ENCODE results near the gene INTU.
"Not testable (repeated sequence)": the region's sequence is repeated elsewhere in the genome, so short reads cannot be mapped to it uniquely, and the experiment has no call there.

INTU gene

DNA sequence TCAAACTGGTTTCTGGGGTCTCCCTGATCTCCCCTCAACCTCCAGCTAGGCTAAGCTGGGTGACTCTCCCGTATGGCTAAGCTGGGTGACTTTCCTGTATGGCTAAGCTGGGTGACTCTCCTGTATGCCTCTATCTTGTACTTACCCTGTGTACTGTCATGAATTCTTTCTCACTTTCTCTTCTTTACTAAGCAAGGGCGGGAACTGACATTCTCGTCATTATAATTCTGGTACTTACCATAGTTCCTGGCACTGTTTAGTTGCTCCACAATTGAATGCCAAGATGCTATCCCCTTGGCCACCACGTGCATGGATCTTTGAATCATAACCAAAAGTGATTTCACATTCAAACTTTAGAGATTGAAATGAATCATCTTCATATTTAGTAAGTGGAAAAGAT is 8.8 kb downstream of the INTU start:
- Histone ChIP-seq H3K4me1 (ENCODE audit: control extremely low read depth in 1 of 4, control insufficient read depth in 4 of 4, insufficient read depth in 4 of 4, low read length in 3 of 4) (no peaks in the 10 kb centered on the region), H3K27me3 (replicated peaks in 2 of 5; ENCODE audit: control insufficient read depth in 4 of 5, insufficient read depth in 5 of 5, low read length in 4 of 5) (no peaks in the 10 kb centered on the region), H3K4me3 (ENCODE audit: control insufficient read depth in 1 of 7, extremely low read depth in 1 of 7, insufficient read depth in 4 of 7, low read depth in 2 of 7, low read length in 6 of 7) (no peak overlapping the region), H3K36me3 (ENCODE audit: control insufficient read depth in 4 of 4, insufficient read depth in 4 of 4, low read length in 3 of 4) (peaks cover 2 to 12% (median 8%) of the 10 kb centered on the region in 4 experiments), H3K9me3 (ENCODE audit: control extremely low read depth in 1 of 5, control insufficient read depth in 4 of 5, insufficient read depth in 2 of 5, low read depth in 1 of 5, low read length in 4 of 5) (no peaks in the 10 kb centered on the region), H3K27ac (ENCODE audit: insufficient read depth in 1 of 2, low read depth in 1 of 2, low read length in 2 of 2, poor library complexity in 1 of 2, severe bottlenecking in 2 of 2) (no peak overlapping the region)
- 100% methylated on average over 2 of the region's 4 CpGs for WGBS (ENCODE audit: insufficient coverage)
- CTCF ChIA-PET = no interaction called here
- DNase-seq = no peak
- POLR2A ChIA-PET = no interaction called here

DNA sequence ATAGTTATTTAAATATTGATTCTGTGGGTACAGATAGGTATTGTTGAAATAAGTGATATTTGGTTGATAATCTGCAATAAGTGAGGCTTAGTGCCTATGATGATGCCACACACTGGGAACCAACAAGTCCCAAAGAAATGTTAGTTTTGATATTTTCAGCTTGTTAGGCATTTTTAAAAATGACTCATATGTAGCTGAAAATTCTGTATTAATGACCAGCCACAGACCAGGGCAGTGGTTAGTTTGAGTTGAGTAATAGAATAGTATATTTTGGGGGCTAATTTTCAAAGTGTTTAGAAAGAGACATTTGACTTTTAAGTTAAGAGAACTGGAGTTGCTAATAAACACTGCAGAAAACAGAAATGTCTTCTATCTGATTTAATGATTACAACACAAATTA is 9.4 kb downstream of the INTU start:
- Histone ChIP-seq H3K27ac (ENCODE audit: insufficient read depth in 1 of 2, low read depth in 1 of 2, low read length in 2 of 2, poor library complexity in 1 of 2, severe bottlenecking in 2 of 2) (no peak overlapping the region), H3K4me3 (ENCODE audit: control insufficient read depth in 1 of 7, extremely low read depth in 1 of 7, insufficient read depth in 4 of 7, low read depth in 2 of 7, low read length in 6 of 7) (no peak overlapping the region), H3K27me3 (replicated peaks in 2 of 5; ENCODE audit: control insufficient read depth in 4 of 5, insufficient read depth in 5 of 5, low read length in 4 of 5) (no peaks in the 10 kb centered on the region), H3K4me1 (ENCODE audit: control extremely low read depth in 1 of 4, control insufficient read depth in 4 of 4, insufficient read depth in 4 of 4, low read length in 3 of 4) (no peaks in the 10 kb centered on the region), H3K9me3 (ENCODE audit: control extremely low read depth in 1 of 5, control insufficient read depth in 4 of 5, insufficient read depth in 2 of 5, low read depth in 1 of 5, low read length in 4 of 5) (no peaks in the 10 kb centered on the region), H3K36me3 (ENCODE audit: control insufficient read depth in 4 of 4, insufficient read depth in 4 of 4, low read length in 3 of 4) (peaks cover 2 to 14% (median 8%) of the 10 kb centered on the region in 4 experiments)
- POLR2A ChIA-PET = no interaction called here
- no peak for DNase-seq
- CTCF ChIA-PET = no interaction called here

DNA sequence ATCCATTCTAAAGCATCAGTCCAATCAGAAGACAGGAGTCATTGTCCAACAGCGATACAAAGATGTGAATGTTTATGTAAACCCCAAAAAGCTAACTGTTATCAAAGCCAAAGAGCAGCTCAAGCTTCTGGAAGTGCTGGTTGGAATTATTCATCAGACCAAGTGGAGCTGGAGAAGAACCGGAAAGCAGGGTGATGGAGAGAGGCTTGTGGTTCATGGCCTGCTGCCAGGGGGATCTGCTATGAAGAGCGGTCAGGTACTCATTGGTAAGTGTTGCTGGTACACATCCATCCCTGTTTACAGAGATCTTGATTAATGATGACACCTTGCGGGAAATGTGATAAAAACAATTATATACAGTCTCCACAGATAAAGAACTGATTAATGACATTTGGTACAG is 11.0 kb downstream of the INTU start:
- ChIA-PET CTCF (no interaction called here), POLR2A (no interaction called here)
- no peak overlapping the region for H3K27ac ChIP-seq (ENCODE audit: insufficient read depth in 1 of 2, low read depth in 1 of 2, low read length in 2 of 2, poor library complexity in 1 of 2, severe bottlenecking in 2 of 2)
- DNase-seq = no peak
- no peaks in the 10 kb centered on the region for H3K9me3 ChIP-seq (ENCODE audit: control extremely low read depth in 1 of 5, control insufficient read depth in 4 of 5, insufficient read depth in 2 of 5, low read depth in 1 of 5, low read length in 4 of 5)
- H3K27me3 ChIP-seq (replicated peaks in 2 of 5; ENCODE audit: control insufficient read depth in 4 of 5, insufficient read depth in 5 of 5, low read length in 4 of 5) = no peaks in the 10 kb centered on the region
- 100% methylated on average over 3 of the region's 4 CpGs for WGBS (ENCODE audit: insufficient coverage)
- H3K4me1 ChIP-seq (ENCODE audit: control extremely low read depth in 1 of 4, control insufficient read depth in 4 of 4, insufficient read depth in 4 of 4, low read length in 3 of 4) = no peaks in the 10 kb centered on the region
- no peak overlapping the region for H3K4me3 ChIP-seq (ENCODE audit: control insufficient read depth in 1 of 7, extremely low read depth in 1 of 7, insufficient read depth in 4 of 7, low read depth in 2 of 7, low read length in 6 of 7)
- peaks cover 2 to 17% (median 8%) of the 10 kb centered on the region in 4 experiments for H3K36me3 ChIP-seq (ENCODE audit: control insufficient read depth in 4 of 4, insufficient read depth in 4 of 4, low read length in 3 of 4)

DNA sequence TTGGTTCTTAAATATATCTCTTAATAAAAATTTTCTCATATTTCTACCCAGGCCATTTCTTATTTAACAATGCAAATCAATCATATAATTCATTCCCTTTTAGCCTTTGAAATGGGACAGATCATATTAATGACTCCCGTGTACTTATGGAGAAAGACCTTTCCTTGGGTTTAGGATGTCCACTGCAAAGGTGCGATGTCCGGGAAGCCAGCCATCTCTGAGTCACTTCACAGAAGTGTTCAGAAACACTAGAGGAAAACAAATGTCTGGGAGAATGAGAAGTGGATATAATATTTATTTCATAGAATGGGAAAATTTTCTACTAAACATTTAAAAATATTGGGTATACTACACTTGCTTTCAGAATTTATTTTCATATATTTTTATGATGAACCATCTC is 15.3 kb downstream of the INTU start:
- ChIA-PET CTCF (no interaction called here), POLR2A (no interaction called here)
- no peak overlapping the region for H3K4me3 ChIP-seq (ENCODE audit: control insufficient read depth in 1 of 7, extremely low read depth in 1 of 7, insufficient read depth in 4 of 7, low read depth in 2 of 7, low read length in 6 of 7)
- H3K36me3 ChIP-seq (ENCODE audit: control insufficient read depth in 4 of 4, insufficient read depth in 4 of 4, low read length in 3 of 4) = peaks cover 2 to 17% (median 8%) of the 10 kb centered on the region in 4 experiments
- no peak for DNase-seq
- 100% methylated on average over 2 of the region's 3 CpGs for WGBS (ENCODE audit: insufficient coverage)
- H3K9me3 ChIP-seq (ENCODE audit: control extremely low read depth in 1 of 5, control insufficient read depth in 4 of 5, insufficient read depth in 2 of 5, low read depth in 1 of 5, low read length in 4 of 5) = no peaks in the 10 kb centered on the region
- H3K27me3 ChIP-seq (replicated peaks in 2 of 5; ENCODE audit: control insufficient read depth in 4 of 5, insufficient read depth in 5 of 5, low read length in 4 of 5) = no peaks in the 10 kb centered on the region
- H3K27ac ChIP-seq (ENCODE audit: insufficient read depth in 1 of 2, low read depth in 1 of 2, low read length in 2 of 2, poor library complexity in 1 of 2, severe bottlenecking in 2 of 2) = no peak overlapping the region
- no peaks in the 10 kb centered on the region for H3K4me1 ChIP-seq (ENCODE audit: control extremely low read depth in 1 of 4, control insufficient read depth in 4 of 4, insufficient read depth in 4 of 4, low read length in 3 of 4)

DNA sequence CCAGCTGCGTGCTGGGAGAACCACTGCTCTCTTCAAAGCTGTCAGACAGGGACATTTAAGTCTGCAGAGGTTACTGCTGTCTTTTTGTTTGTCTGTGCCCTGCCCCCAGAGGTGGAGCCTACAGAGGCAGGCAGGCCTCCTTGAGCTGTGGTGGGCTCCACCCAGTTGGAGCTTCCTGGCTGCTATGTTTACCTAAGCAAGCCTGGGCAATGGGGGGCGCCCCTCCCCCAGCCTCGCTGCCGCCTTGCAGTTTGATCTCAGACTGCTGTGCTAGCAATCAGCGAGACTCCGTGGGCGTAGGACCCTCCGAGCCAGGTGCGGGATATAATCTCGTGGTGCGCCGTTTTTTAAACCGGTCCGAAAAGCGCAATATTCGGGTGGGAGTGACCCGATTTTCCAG is 22.8 kb downstream of the INTU start:
- DNase-seq; H3K9me3 ChIP-seq (ENCODE audit: control extremely low read depth in 1 of 5, control insufficient read depth in 4 of 5, insufficient read depth in 2 of 5, low read depth in 1 of 5, low read length in 4 of 5); H3K4me1 ChIP-seq (ENCODE audit: control extremely low read depth in 1 of 4, control insufficient read depth in 4 of 4, insufficient read depth in 4 of 4, low read length in 3 of 4); CTCF ChIA-PET; POLR2A ChIA-PET; H3K4me3 ChIP-seq (ENCODE audit: control insufficient read depth in 1 of 7, extremely low read depth in 1 of 7, insufficient read depth in 4 of 7, low read depth in 2 of 7, low read length in 6 of 7); H3K27me3 ChIP-seq (replicated peaks in 2 of 5; ENCODE audit: control insufficient read depth in 4 of 5, insufficient read depth in 5 of 5, low read length in 4 of 5); H3K27ac ChIP-seq (ENCODE audit: insufficient read depth in 1 of 2, low read depth in 1 of 2, low read length in 2 of 2, poor library complexity in 1 of 2, severe bottlenecking in 2 of 2): not testable (repeated sequence)
- peaks cover 0 to 11% (median 4%) of the 10 kb centered on the region in 4 experiments for H3K36me3 ChIP-seq (ENCODE audit: control insufficient read depth in 4 of 4, insufficient read depth in 4 of 4, low read length in 3 of 4)
- no CpG with 5 or more reads among the region's 17 CpGs for WGBS (ENCODE audit: insufficient coverage)

- CTCF ChIA-PET = no interaction called here
- POLR2A ChIA-PET = no interaction called here
Observed at GRCh38 chr4:127656047-127656680, 23.4 kb downstream of the INTU start.

GRCh38 chr4:127660284-127660885 is 27.6 kb downstream of the INTU start:
- Histone ChIP-seq H3K4me1 (ENCODE audit: control extremely low read depth in 1 of 4, control insufficient read depth in 4 of 4, insufficient read depth in 4 of 4, low read length in 3 of 4) (no peaks in the 10 kb centered on the region), H3K4me3 (ENCODE audit: control insufficient read depth in 1 of 7, extremely low read depth in 1 of 7, insufficient read depth in 4 of 7, low read depth in 2 of 7, low read length in 6 of 7) (no peak overlapping the region), H3K9me3 (ENCODE audit: control extremely low read depth in 1 of 5, control insufficient read depth in 4 of 5, insufficient read depth in 2 of 5, low read depth in 1 of 5, low read length in 4 of 5) (no peaks in the 10 kb centered on the region), H3K36me3 (ENCODE audit: control insufficient read depth in 4 of 4, insufficient read depth in 4 of 4, low read length in 3 of 4) (peaks cover 0 to 16% (median 7%) of the 10 kb centered on the region in 4 experiments), H3K27me3 (replicated peaks in 2 of 5; ENCODE audit: control insufficient read depth in 4 of 5, insufficient read depth in 5 of 5, low read length in 4 of 5) (no peaks in the 10 kb centered on the region), H3K27ac (ENCODE audit: insufficient read depth in 1 of 2, low read depth in 1 of 2, low read length in 2 of 2, poor library complexity in 1 of 2, severe bottlenecking in 2 of 2) (no peak overlapping the region)
- DNase-seq = peak in 1 of 3 donors; percentile 4
- ChIA-PET POLR2A (interaction anchor here (0.6 kb wide), 1 partner anchor 40 kb away, joined by 3 read pairs; no protein-coding TSS in a partner anchor), CTCF (no interaction called here)
- WGBS (ENCODE audit: insufficient coverage) = 90% methylated on average over 2 of the region's 6 CpGs

More at GRCh38 chr4:127656047-127656680, 23.4 kb downstream of the INTU start:
- Histone ChIP-seq H3K36me3 (ENCODE audit: control insufficient read depth in 4 of 4, insufficient read depth in 4 of 4, low read length in 3 of 4) (peaks cover 0 to 11% (median 5%) of the 10 kb centered on the region in 4 experiments), H3K27ac (ENCODE audit: insufficient read depth in 1 of 2, low read depth in 1 of 2, low read length in 2 of 2, poor library complexity in 1 of 2, severe bottlenecking in 2 of 2) (no peak overlapping the region), H3K27me3 (replicated peaks in 2 of 5; ENCODE audit: control insufficient read depth in 4 of 5, insufficient read depth in 5 of 5, low read length in 4 of 5) (no peaks in the 10 kb centered on the region), H3K4me1 (ENCODE audit: control extremely low read depth in 1 of 4, control insufficient read depth in 4 of 4, insufficient read depth in 4 of 4, low read length in 3 of 4) (no peaks in the 10 kb centered on the region), H3K4me3 (ENCODE audit: control insufficient read depth in 1 of 7, extremely low read depth in 1 of 7, insufficient read depth in 4 of 7, low read depth in 2 of 7, low read length in 6 of 7) (no peak overlapping the region), H3K9me3 (ENCODE audit: control extremely low read depth in 1 of 5, control insufficient read depth in 4 of 5, insufficient read depth in 2 of 5, low read depth in 1 of 5, low read length in 4 of 5) (no peaks in the 10 kb centered on the region)
- DNase-seq = no peak
- 100% methylated on average over 4 of the region's 9 CpGs for WGBS (ENCODE audit: insufficient coverage)

All from common myeloid progenitor, CD34-positive (primary cell).